NCI-H2171 treated with DMSO at 0.1 percent for 48 hours (cell line): ENCODE measurements around the gene ATG16L2.
A peak's percentile ranks its signal among the peaks of the same experiment; 100 is the strongest.

Experiments
- DNase-seq: peaks from one replicate; lab custom pipeline; 2025; lab: John Stamatoyannopoulos, UW

Gene ATG16L2

GRCh38 chr11:72814286-72815109, at the start of gene ATG16L2:
ATG16L2 (plus strand) TSS chr11:72814411; CDS start chr11:72814446, 35 bp downstream.
- DNase-seq, result peak; percentile 81

GRCh38 chr11:72764503-72764902, 49.7 kb upstream of the ATG16L2 start:
- DNase-seq, result peak; percentile 99

GRCh38 chr11:72766152-72766902, 47.9 kb upstream of the ATG16L2 start:
- no peak for DNase-seq

- DNase-seq, result no peak
These were observed 46.8 kb upstream of the ATG16L2 start for GRCh38 chr11:72767203-72768062.

GRCh38 chr11:72768581-72768980, 45.6 kb upstream of the ATG16L2 start:
- no peak for DNase-seq

GRCh38 chr11:72769680-72770079, 44.5 kb upstream of the ATG16L2 start:
- no peak for DNase-seq

- DNase-seq, result no peak
These were observed 43.4 kb upstream of the ATG16L2 start for GRCh38 chr11:72770799-72771198.

- no peak for DNase-seq
These were observed 42.7 kb upstream of the ATG16L2 start for GRCh38 chr11:72771507-72771906.

- no peak for DNase-seq
These were observed 42.2 kb upstream of the ATG16L2 start for GRCh38 chr11:72772059-72772458.

- no peak for DNase-seq
These were observed 40.9 kb upstream of the ATG16L2 start for GRCh38 chr11:72773291-72773690.

GRCh38 chr11:72773696-72774095, 40.5 kb upstream of the ATG16L2 start:
- DNase-seq, result no peak

GRCh38 chr11:72774499-72774898, 39.7 kb upstream of the ATG16L2 start:
- DNase-seq, result peak; percentile 50

- no peak for DNase-seq
These were observed 38.7 kb upstream of the ATG16L2 start for GRCh38 chr11:72775288-72776110.

- DNase-seq, result no peak
These were observed 37.9 kb upstream of the ATG16L2 start for GRCh38 chr11:72776117-72776843.

- DNase-seq, result no peak
These were observed 37.1 kb upstream of the ATG16L2 start for GRCh38 chr11:72776844-72777754.

- no peak for DNase-seq
These were observed 36.4 kb upstream of the ATG16L2 start for GRCh38 chr11:72777755-72778278.

GRCh38 chr11:72778535-72779494, 35.4 kb upstream of the ATG16L2 start:
- peak; percentile 39 for DNase-seq

- peak; percentile 76 for DNase-seq
These were observed 34.6 kb upstream of the ATG16L2 start for GRCh38 chr11:72779495-72780128.
